HepG2 (cell line): ENCODE measurements around the gene CDX1. TPM values are rescaled to one million over a fixed set of nuclear protein-coding genes. Genes with fewer than 3 reads are reported as not detected.

Source experiments
- ATM ChIP-seq: fragments of 450-650 bp; IDR thresholded peaks from 2 replicates; pipeline ENCODE4 v1.7.1; 2017; ENCODE audit warnings: mild to moderate bottlenecking, borderline replicate concordance
- GPN1 ChIP-seq: sonication (generic); formaldehyde crosslinking; IDR thresholded peaks from 2 replicates; pipeline ENCODE4 v1.5.1; 2020; ENCODE audit warnings: missing genetic modification reagents, borderline replicate concordance
- IRF2 ChIP-seq: IDR thresholded peaks from 2 replicates; pipeline ENCODE4 v1.6.1; 2018; ENCODE audit warnings: missing genetic modification reagents, missing compliant biosample characterization
- PPARG ChIP-seq: conservative IDR thresholded peaks from 2 replicates; pipeline ENCODE4 v1.6.1; 2016; ENCODE audit warnings: missing biosample characterization, missing genetic modification reagents
- ZNF225 ChIP-seq: sonication (generic); formaldehyde crosslinking; IDR thresholded peaks from 2 replicates; pipeline ENCODE4 v1.4.0; 2020; ENCODE audit warnings: mild to moderate bottlenecking, missing genetic modification reagents
- ZNF292 ChIP-seq: sonication (generic); formaldehyde crosslinking; IDR thresholded peaks from 2 replicates; pipeline ENCODE4 v1.8.1; 2022; ENCODE audit warnings: mild to moderate bottlenecking, low read depth, missing genetic modification reagents, borderline replicate concordance
- ZNF543 ChIP-seq: sonication (generic); formaldehyde crosslinking; IDR thresholded peaks from 2 replicates; pipeline ENCODE4 v1.4.0; 2020; ENCODE audit warnings: mild to moderate bottlenecking, missing genetic modification reagents
- ZNF605 ChIP-seq: sonication (generic); formaldehyde crosslinking; IDR thresholded peaks from 2 replicates; pipeline ENCODE4 v1.8.0; 2022; ENCODE audit warnings: mild to moderate bottlenecking, missing genetic modification reagents
- ZSCAN20 ChIP-seq: sonication (generic); formaldehyde crosslinking; IDR thresholded peaks from 2 replicates; pipeline ENCODE4 v1.4.0; 2020; ENCODE audit warnings: missing genetic modification reagents, mild to moderate bottlenecking, borderline replicate concordance
- polyA plus RNA-seq, 8 experiments: library from polyadenylated mRNA; depleted of rRNA in 3 of 8; stranded (reverse) in 7 of 8; unstranded in 1 of 8; fragments of >200 nt; fragmentation: Illumina TruSeq in 4 of 8; extraction: Trizol in 4 of 8; gene quantifications; 2 replicates each; pipeline versions ENCODE4 v1.2.1 to v1.2.3, GENCODE V29; 2011 to 2016; ENCODE audit warnings: low read depth in 4 of 8, missing spikeins in 1 of 8, mixed read lengths in 1 of 8; ENCODE audit not compliant: insufficient read depth in 1 of 8
- total RNA-seq, 5 experiments: library from RNA; depleted of rRNA; stranded (reverse); fragments of >200 nt; fragmentation: Illumina TruSeq; extraction: Trizol; gene quantifications; 2 replicates each; pipeline ENCODE4 v1.2.3, GENCODE V29; 2016; ENCODE audit warnings: low read depth in 1 of 5
- TF ChIP-seq, protein P1 (sequence below): sonication (generic); formaldehyde crosslinking; IDR thresholded peaks from 2 replicates; pipeline ENCODE4 v1.5.1; 2020; ENCODE audit warnings: mild to moderate bottlenecking, missing genetic modification reagents, borderline replicate concordance
- TF ChIP-seq, protein P2 (sequence below): sonication (generic); formaldehyde crosslinking; IDR thresholded peaks from 2 replicates; pipeline ENCODE4 v1.5.0; 2020; ENCODE audit warnings: mild to moderate bottlenecking, missing genetic modification reagents
- TF ChIP-seq, protein P3 (sequence below): sonication (generic); formaldehyde crosslinking; IDR thresholded peaks from 2 replicates; pipeline ENCODE4 v1.5.0; 2020; ENCODE audit warnings: mild to moderate bottlenecking, missing genetic modification reagents
- TF ChIP-seq, protein P4 (sequence below): IDR thresholded peaks from 2 replicates; pipeline ENCODE4 v1.6.1; 2016; ENCODE audit warnings: missing compliant biosample characterization, missing genetic modification reagents, borderline replicate concordance

Gene CDX1
- total and polyA plus RNA-seq, 2 of the 13 experiments (the other 11 are each of a cell fraction or from before 2014, with no cell fraction given) = not detected

DNA sequence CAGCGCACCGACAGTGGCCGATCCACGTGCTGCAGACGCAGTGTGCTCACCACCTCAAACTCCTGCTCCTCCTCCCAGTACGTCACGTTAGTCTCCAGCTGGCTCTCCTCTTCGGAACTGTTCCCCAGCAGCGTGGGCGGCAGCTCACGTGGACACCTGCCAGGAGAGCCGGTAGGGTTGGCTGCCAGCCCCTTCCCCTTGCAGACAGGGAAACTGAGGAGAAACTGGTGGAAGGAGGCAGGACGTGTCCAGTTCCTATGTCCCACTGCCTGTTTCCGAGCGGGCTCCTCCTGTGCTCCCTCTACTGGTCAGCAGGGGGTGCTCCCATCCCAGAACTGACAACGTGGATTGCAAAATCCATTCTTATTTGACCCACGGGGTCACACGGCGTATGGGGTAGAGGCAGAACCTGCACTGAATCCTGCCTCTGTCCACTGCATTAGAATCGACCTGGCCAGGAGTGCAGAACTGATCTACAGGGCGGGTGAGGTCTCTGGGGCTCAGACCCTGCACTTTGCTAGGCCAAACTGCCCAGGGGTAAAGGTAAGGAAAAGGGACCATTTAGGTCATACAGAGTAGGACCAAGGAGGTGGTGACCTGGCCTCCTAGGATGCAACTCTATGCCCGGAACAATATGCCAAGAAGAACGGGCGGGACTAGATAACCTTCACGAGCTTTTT, 36.6 kb upstream of the CDX1 start (continued):
- TF ChIP-seq, protein P1, sequence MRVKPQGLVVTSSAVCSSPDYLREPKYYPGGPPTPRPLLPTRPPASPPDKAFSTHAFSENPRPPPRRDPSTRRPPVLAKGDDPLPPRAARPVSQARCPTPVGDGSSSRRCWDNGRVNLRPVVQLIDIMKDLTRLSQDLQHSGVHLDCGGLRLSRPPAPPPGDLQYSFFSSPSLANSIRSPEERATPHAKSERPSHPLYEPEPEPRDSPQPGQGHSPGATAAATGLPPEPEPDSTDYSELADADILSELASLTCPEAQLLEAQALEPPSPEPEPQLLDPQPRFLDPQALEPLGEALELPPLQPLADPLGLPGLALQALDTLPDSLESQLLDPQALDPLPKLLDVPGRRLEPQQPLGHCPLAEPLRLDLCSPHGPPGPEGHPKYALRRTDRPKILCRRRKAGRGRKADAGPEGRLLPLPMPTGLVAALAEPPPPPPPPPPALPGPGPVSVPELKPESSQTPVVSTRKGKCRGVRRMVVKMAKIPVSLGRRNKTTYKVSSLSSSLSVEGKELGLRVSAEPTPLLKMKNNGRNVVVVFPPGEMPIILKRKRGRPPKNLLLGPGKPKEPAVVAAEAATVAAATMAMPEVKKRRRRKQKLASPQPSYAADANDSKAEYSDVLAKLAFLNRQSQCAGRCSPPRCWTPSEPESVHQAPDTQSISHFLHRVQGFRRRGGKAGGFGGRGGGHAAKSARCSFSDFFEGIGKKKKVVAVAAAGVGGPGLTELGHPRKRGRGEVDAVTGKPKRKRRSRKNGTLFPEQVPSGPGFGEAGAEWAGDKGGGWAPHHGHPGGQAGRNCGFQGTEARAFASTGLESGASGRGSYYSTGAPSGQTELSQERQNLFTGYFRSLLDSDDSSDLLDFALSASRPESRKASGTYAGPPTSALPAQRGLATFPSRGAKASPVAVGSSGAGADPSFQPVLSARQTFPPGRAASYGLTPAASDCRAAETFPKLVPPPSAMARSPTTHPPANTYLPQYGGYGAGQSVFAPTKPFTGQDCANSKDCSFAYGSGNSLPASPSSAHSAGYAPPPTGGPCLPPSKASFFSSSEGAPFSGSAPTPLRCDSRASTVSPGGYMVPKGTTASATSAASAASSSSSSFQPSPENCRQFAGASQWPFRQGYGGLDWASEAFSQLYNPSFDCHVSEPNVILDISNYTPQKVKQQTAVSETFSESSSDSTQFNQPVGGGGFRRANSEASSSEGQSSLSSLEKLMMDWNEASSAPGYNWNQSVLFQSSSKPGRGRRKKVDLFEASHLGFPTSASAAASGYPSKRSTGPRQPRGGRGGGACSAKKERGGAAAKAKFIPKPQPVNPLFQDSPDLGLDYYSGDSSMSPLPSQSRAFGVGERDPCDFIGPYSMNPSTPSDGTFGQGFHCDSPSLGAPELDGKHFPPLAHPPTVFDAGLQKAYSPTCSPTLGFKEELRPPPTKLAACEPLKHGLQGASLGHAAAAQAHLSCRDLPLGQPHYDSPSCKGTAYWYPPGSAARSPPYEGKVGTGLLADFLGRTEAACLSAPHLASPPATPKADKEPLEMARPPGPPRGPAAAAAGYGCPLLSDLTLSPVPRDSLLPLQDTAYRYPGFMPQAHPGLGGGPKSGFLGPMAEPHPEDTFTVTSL = no peak
- no peak for TF ChIP-seq ATM
- TF ChIP-seq, protein P2, sequence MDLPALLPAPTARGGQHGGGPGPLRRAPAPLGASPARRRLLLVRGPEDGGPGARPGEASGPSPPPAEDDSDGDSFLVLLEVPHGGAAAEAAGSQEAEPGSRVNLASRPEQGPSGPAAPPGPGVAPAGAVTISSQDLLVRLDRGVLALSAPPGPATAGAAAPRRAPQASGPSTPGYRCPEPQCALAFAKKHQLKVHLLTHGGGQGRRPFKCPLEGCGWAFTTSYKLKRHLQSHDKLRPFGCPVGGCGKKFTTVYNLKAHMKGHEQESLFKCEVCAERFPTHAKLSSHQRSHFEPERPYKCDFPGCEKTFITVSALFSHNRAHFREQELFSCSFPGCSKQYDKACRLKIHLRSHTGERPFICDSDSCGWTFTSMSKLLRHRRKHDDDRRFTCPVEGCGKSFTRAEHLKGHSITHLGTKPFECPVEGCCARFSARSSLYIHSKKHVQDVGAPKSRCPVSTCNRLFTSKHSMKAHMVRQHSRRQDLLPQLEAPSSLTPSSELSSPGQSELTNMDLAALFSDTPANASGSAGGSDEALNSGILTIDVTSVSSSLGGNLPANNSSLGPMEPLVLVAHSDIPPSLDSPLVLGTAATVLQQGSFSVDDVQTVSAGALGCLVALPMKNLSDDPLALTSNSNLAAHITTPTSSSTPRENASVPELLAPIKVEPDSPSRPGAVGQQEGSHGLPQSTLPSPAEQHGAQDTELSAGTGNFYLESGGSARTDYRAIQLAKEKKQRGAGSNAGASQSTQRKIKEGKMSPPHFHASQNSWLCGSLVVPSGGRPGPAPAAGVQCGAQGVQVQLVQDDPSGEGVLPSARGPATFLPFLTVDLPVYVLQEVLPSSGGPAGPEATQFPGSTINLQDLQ (CRISPR knock-in tag) = no peak
- no peak; the same call in 1 of the 2 replicates for TF ChIP-seq ZNF543 (CRISPR knock-in tag)
- TF ChIP-seq, protein P3, sequence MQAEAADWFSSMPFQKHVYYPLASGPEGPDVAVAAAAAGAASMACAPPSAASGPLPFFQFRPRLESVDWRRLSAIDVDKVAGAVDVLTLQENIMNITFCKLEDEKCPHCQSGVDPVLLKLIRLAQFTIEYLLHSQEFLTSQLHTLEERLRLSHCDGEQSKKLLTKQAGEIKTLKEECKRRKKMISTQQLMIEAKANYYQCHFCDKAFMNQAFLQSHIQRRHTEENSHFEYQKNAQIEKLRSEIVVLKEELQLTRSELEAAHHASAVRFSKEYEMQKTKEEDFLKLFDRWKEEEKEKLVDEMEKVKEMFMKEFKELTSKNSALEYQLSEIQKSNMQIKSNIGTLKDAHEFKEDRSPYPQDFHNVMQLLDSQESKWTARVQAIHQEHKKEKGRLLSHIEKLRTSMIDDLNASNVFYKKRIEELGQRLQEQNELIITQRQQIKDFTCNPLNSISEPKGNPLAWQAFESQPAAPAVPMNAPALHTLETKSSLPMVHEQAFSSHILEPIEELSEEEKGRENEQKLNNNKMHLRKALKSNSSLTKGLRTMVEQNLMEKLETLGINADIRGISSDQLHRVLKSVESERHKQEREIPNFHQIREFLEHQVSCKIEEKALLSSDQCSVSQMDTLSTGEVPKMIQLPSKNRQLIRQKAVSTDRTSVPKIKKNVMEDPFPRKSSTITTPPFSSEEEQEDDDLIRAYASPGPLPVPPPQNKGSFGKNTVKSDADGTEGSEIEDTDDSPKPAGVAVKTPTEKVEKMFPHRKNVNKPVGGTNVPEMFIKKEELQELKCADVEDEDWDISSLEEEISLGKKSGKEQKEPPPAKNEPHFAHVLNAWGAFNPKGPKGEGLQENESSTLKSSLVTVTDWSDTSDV = no peak
- TF ChIP-seq ZNF292 (CRISPR knock-in tag) = no peak
- TF ChIP-seq ZNF225 (CRISPR knock-in tag) = no peak
- TF ChIP-seq GPN1 (CRISPR knock-in tag) = no peak
- TF ChIP-seq, protein P4, sequence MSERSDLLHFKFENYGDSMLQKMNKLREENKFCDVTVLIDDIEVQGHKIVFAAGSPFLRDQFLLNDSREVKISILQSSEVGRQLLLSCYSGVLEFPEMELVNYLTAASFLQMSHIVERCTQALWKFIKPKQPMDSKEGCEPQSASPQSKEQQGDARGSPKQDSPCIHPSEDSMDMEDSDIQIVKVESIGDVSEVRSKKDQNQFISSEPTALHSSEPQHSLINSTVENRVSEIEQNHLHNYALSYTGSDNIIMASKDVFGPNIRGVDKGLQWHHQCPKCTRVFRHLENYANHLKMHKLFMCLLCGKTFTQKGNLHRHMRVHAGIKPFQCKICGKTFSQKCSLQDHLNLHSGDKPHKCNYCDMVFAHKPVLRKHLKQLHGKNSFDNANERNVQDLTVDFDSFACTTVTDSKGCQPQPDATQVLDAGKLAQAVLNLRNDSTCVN (CRISPR knock-in tag) = peak; percentile 63; the same call in 1 of the 2 replicates
- no peak for TF ChIP-seq PPARG (CRISPR knock-in tag)
- no peak for TF ChIP-seq ZSCAN20 (CRISPR knock-in tag)
- TF ChIP-seq ZNF605 (CRISPR knock-in tag) = peak; percentile 82
- peak; percentile 78; the same call in 1 of the 2 replicates for TF ChIP-seq IRF2 (CRISPR knock-in tag)
